Measurements from ENCODE around the gene TGFBRAP1.
"Not testable (repeated sequence)": the region's sequence is repeated elsewhere in the genome, so short reads cannot be mapped to it uniquely, and the experiment has no call there.

TGFBRAP1 gene

DNA sequence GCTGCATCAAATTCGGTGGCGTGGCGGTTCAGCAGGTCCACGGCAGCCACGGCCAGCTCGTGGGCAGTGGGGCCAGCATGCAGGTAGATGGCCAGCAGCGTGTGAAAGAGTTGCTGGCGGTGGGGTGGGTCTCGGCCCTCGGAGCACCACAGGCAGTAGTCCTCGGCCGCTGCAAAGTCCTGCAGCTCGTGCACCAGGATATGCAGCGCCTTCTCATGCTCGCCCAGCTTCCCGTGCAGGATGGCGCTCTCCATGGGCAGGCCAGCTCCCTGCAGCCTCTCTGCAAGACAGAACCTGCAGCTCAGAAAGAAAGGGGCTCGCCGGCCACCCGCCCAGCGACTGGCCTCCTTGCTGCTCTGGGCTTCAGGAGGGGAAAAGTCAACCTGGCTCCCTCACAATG lies 60.1 kb downstream of the TGFBRAP1 start:
- no peak for DNase-seq

GRCh38 chr2:105262651-105263091 lies 66.9 kb downstream of the TGFBRAP1 start:
- DNase-seq: no peak

DNA sequence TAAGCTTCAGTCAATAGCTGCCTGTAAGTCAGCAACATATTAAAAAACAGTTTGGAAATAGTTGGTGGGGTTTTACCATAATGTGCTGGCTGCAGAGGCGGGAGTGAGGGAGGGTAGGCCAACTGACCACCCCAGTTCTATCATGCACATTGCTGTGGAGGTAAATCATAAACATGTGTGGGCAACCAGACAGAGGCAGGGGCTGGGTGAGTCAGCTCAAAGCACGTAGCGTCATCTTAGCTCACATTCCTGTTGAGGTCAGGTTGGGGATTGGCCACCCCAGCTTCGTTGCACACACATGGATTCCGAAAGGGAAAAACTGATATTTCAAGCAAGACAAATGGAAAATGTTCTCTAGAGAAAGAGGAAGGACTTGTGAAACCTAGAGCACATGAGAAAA lies 68.5 kb downstream of the TGFBRAP1 start:
- DNase-seq: peak in 3 of 4 experiments; percentile 24 to 32 (median 27)

- DNase-seq: no peak
Measured at GRCh38 chr2:105258835-105259350, 70.6 kb downstream of the TGFBRAP1 start.

DNA sequence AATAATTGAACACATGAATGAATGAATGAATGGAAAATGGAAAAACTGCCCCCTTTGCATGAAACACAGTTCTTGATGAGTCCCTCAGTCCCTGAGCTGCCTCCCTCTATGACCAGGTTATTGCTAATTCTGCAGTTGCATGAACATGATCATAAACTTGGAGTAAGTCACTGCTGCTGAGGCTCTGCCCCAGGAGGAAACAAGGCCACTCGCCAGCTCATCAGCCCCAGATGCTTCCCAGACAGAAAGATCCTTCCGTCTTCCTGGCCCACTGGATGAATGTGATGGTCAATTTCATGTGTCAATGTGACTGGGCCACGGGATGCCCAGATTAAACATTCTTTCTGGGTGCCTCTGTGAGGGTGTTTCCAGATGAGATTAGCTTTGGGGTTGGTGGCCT lies 71.6 kb downstream of the TGFBRAP1 start:
- no peak for DNase-seq

- DNase-seq: no peak
Measured at GRCh38 chr2:105256431-105257047, 73.0 kb downstream of the TGFBRAP1 start.

DNA sequence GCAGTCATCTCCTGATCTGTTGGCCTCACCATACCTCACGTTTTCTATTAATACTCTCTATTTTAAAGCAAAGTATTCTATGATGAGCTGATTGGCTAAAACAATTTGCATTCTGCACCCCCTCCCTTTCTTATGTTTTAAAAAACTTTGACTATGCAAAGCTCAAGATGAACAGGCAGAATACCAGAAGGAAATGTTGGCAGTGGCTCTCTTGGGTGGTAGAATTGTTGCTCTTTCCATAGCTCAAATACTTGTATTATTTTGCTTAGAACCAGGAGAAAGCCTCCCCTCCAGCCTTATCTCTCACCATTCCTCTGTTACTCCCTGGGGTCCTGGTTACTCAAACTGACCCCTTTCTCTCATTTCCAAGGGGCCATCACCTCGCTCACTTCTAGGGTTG lies 73.6 kb downstream of the TGFBRAP1 start:
- no peak for DNase-seq

DNA sequence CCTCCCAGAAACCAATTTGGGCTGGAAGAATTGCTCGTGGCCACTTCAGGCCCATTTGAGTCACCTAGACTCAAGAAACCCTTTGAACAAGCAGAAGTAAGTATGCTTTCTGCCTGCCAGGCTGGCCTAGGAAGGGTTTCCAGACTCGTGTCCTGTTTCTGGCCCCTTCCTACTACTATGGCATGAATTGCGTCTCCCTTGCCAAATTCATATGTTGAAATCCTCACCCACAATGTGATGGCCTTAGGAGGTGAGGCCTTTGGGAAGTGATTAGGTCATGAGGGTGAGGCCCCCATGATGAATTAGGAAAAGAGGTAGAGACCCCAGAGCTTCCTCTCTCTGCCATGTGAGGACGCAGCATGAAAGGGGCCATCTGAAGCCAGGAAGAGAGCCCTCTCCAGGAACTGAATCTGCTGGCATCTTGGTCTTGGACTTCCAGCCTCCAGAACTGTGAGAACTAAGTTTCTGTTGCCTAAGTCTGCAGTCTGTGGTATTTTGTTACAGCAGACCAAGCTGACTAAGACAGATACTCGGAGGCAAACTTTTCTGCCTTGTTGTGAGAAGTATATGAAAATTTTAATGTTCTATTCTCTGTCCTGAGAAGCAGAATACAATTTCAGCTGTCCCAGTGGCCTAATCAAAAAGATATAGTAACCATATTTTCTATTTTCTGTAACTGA lies 74.9 kb downstream of the TGFBRAP1 start:
- DNase-seq: peak; percentile 34 to 65 (median 58)

DNA sequence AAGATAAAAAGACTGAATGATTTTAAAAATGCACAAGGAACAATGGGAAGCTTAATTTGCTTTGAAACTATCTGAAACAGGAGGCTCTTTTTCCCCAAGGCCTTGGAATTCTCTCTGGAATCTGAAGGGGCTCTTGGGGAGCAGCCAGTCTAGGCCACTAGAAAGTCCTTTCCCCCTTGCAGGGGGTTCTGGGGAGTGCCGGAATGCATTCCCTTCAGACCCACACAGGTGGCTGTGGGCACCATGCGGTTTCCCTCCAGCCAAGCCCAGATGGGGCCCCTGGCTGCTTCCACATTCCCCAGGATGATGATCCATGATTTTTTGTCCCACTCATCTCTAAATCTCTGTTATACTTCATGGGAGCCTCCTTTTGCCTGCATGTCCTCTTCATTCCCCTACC lies 77.3 kb downstream of the TGFBRAP1 start:
- no peak for DNase-seq

GRCh38 chr2:105251016-105251648 lies 78.4 kb downstream of the TGFBRAP1 start:
- DNase-seq: not testable (repeated sequence)

GRCh38 chr2:105249891-105250290 lies 79.6 kb downstream of the TGFBRAP1 start:
- DNase-seq: no peak

- DNase-seq: no peak
Measured at GRCh38 chr2:105249181-105249580, 80.4 kb downstream of the TGFBRAP1 start.

GRCh38 chr2:105248316-105249070 lies 81.0 kb downstream of the TGFBRAP1 start:
- no peak for DNase-seq

GRCh38 chr2:105244451-105244850 lies 85.1 kb downstream of the TGFBRAP1 start:
- peak in 2 of 4 experiments; percentile 3 to 11 for DNase-seq

- DNase-seq: no peak
Measured at GRCh38 chr2:105243961-105244360, 85.6 kb downstream of the TGFBRAP1 start.

DNA sequence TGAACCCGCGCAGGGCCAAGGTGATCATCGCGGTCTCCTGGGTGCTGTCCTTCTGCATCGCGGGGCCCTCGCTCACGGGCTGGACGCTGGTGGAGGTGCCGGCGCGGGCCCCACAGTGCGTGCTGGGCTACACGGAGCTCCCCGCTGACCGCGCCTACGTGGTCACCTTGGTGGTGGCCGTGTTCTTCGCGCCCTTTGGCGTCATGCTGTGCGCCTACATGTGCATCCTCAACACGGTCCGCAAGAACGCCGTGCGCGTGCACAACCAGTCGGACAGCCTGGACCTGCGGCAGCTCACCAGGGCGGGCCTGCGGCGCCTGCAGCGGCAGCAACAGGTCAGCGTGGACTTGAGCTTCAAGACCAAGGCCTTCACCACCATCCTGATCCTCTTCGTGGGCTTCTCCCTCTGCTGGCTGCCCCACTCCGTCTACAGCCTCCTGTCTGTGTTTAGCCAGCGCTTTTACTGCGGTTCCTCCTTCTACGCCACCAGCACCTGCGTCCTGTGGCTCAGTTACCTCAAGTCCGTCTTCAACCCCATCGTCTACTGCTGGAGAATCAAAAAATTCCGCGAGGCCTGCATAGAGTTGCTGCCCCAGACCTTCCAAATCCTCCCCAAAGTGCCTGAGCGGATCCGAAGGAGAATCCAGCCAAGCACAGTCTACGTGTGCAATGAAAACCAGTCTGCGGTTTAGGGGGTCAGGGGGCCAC lies 87.1 kb downstream of the TGFBRAP1 start:
- no peak for DNase-seq

DNA sequence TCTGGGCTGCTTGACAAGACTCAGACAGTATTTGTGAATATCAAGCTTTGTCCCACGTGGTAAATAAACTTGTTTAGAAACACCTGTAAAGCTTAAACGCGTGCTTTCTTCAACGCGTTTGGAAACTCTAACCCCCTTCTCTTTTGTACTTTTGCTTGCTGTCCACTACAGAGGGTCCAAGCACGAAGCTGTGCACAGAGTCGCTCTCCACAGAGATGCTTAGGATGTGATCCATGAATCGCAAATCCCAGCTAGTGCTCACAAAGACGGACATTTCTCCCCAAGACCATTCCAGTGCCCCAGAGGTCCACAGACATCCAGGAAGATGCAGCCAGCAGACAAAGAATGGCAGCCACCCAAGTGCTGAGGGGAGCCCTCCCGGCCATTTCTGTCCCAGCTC lies 88.1 kb downstream of the TGFBRAP1 start, which contains the start of gene GPR45:
GPR45 (plus strand) TSS at position 301 of the 400 bp plus-strand sequence. CDS start 116 bp downstream, outside the sequence.
- DNase-seq: no peak

DNA sequence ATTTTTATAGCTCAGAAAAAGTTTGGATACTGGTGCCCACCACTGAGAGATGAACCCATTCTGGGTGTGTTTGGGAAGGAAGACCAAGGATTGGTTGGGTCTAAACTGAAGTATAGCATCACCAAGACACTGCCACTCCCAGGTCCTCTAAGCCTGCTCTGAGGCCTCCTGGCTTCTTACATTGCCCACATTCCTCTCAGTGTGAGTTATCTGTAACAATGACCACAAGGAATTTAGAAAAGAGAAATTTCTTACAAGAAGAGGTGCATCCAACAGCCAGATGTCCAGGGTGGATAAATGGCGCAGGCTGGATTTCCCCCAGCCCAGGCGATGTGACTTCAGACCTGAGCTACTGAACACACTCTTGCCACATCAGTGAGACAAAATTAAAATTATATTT lies 89.6 kb downstream of the TGFBRAP1 start:
- DNase-seq: no peak

DNA sequence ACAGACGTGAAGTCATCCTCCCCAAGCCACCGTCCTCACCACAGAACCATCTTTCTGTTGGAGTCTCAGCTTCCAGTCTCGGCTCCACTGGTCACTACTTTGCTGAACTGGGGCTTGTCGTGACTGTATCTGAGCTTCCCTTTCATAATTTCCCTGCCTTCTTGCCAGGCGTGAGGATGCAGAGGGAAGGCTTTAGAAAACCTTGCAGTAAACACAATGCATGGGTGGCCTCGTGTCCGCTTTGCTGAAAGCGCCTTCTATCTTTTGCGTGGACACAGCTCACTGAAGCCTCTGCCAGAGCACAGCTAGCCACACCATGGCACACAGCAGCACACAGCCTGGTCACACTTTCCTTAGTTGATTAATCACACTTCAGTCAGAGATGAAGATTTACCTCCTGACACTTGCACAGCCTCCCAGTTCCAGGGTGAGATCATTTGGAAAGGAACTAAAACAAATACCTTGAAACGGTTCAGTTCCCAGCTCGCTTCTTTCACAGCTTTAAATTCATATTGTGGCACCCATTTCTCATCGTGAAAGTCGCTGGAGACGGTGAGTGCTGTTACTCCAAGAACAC lies 90.8 kb downstream of the TGFBRAP1 start:
- DNase-seq: no peak

- DNase-seq: no peak
Measured at GRCh38 chr2:105237045-105237765, 92.3 kb downstream of the TGFBRAP1 start.

DNA sequence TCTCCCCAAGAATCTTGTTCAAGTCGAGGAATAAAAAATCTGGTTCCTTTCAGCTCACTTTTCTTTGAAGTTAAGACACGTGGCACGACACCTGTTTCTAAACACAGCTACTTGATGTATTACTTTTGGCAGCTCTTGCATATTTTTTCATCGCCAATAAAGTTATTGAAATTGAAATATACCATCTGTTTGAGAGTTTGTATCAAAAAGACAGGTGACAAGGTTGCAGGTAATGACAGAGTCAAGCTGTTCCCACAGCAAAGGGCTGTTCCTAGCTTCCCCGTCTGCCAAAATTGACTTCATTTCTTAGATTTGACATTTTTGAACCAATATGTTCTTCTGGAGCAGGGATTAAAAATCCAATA lies 93.5 kb downstream of the TGFBRAP1 start:
- DNase-seq: no peak
